ENCODE data around the gene CHMP2A.

CHMP2A gene

GRCh38 chr19:58519355-58520256, 35.3 kb downstream of the CHMP2A start, which contains the start of gene ZBTB45 (continued):
- TF ChIP-seq ZNF560 (tag by site-specific recombination; IDR thresholded peaks at IDR 0.05; ENCODE audit: borderline replicate concordance) = no peak
- TF ChIP-seq ZBTB44 (tag by site-specific recombination; IDR thresholded peaks at IDR 0.05) = peak; percentile 52; the same call in 1 of the 2 replicates
- peak; percentile 87 for TF ChIP-seq ZNF843 (tag by site-specific recombination; IDR thresholded peaks at IDR 0.05)
- TF ChIP-seq, protein P1, sequence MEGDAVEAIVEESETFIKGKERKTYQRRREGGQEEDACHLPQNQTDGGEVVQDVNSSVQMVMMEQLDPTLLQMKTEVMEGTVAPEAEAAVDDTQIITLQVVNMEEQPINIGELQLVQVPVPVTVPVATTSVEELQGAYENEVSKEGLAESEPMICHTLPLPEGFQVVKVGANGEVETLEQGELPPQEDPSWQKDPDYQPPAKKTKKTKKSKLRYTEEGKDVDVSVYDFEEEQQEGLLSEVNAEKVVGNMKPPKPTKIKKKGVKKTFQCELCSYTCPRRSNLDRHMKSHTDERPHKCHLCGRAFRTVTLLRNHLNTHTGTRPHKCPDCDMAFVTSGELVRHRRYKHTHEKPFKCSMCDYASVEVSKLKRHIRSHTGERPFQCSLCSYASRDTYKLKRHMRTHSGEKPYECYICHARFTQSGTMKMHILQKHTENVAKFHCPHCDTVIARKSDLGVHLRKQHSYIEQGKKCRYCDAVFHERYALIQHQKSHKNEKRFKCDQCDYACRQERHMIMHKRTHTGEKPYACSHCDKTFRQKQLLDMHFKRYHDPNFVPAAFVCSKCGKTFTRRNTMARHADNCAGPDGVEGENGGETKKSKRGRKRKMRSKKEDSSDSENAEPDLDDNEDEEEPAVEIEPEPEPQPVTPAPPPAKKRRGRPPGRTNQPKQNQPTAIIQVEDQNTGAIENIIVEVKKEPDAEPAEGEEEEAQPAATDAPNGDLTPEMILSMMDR (tag by site-specific recombination; IDR thresholded peaks at IDR 0.05) = peak; percentile 99
- no peak for TF ChIP-seq ZNF585B (tag by site-specific recombination; IDR thresholded peaks at IDR 0.05)
- TF ChIP-seq ZXDB (tag by site-specific recombination; IDR thresholded peaks at IDR 0.05) = peak; percentile 99
- no peak for TF ChIP-seq BCL6B (tag by site-specific recombination; IDR thresholded peaks at IDR 0.05)
- no peak for TF ChIP-seq ZNF266 (tag by site-specific recombination; IDR thresholded peaks at IDR 0.05; ENCODE audit: low read depth)
- no peak for TF ChIP-seq ZNF830 (tag by site-specific recombination; IDR thresholded peaks at IDR 0.05; ENCODE audit: low read depth)
- TF ChIP-seq SP7 (tag by site-specific recombination; IDR thresholded peaks at IDR 0.05) = peak; percentile 96
- TF ChIP-seq ZNF248 (tag by site-specific recombination; IDR thresholded peaks at IDR 0.05) = no peak
- peak; percentile 53; the same call in 1 of the 2 replicates for TF ChIP-seq ZNF23 (tag by site-specific recombination; IDR thresholded peaks at IDR 0.05; ENCODE audit: borderline replicate concordance)
- TF ChIP-seq ZNF514 (tag by site-specific recombination; IDR thresholded peaks at IDR 0.05) = no peak
- TF ChIP-seq, protein P2, sequence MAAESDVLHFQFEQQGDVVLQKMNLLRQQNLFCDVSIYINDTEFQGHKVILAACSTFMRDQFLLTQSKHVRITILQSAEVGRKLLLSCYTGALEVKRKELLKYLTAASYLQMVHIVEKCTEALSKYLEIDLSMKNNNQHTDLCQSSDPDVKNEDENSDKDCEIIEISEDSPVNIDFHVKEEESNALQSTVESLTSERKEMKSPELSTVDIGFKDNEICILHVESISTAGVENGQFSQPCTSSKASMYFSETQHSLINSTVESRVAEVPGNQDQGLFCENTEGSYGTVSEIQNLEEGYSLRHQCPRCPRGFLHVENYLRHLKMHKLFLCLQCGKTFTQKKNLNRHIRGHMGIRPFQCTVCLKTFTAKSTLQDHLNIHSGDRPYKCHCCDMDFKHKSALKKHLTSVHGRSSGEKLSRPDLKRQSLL (tag by site-specific recombination; IDR thresholded peaks at IDR 0.05) = peak; percentile 45; the same call in 1 of the 2 replicates
- TF ChIP-seq ZNF664 (tag by site-specific recombination; IDR thresholded peaks at IDR 0.05) = peak; percentile 67; the same call in 1 of the 2 replicates
- TF ChIP-seq, protein P3, sequence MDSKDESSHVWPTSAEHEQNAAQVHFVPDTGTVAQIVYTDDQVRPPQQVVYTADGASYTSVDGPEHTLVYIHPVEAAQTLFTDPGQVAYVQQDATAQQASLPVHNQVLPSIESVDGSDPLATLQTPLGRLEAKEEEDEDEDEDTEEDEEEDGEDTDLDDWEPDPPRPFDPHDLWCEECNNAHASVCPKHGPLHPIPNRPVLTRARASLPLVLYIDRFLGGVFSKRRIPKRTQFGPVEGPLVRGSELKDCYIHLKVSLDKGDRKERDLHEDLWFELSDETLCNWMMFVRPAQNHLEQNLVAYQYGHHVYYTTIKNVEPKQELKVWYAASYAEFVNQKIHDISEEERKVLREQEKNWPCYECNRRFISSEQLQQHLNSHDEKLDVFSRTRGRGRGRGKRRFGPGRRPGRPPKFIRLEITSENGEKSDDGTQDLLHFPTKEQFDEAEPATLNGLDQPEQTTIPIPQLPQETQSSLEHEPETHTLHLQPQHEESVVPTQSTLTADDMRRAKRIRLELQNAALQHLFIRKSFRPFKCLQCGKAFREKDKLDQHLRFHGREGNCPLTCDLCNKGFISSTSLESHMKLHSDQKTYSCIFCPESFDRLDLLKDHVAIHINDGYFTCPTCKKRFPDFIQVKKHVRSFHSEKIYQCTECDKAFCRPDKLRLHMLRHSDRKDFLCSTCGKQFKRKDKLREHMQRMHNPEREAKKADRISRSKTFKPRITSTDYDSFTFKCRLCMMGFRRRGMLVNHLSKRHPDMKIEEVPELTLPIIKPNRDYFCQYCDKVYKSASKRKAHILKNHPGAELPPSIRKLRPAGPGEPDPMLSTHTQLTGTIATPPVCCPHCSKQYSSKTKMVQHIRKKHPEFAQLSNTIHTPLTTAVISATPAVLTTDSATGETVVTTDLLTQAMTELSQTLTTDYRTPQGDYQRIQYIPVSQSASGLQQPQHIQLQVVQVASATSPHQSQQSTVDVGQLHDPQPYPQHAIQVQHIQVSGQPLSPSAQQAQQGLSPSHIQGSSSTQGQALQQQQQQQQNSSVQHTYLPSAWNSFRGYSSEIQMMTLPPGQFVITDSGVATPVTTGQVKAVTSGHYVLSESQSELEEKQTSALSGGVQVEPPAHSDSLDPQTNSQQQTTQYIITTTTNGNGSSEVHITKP (tag by site-specific recombination; IDR thresholded peaks at IDR 0.05) = peak; percentile 77; the same call in 1 of the 2 replicates
- 0 out of 2 replicates have a peak, but pooled peaks have one; percentile 47 for TF ChIP-seq ZNF626 (tag by site-specific recombination; IDR thresholded peaks at IDR 0.05)
- TF ChIP-seq ZBTB49 (tag by site-specific recombination; IDR thresholded peaks at IDR 0.05; ENCODE audit: low read depth) = no peak
- no peak for TF ChIP-seq ZNF155 (tag by site-specific recombination; IDR thresholded peaks at IDR 0.05)
- TF ChIP-seq ZFP37 (tag by site-specific recombination; IDR thresholded peaks at IDR 0.05) = peak; percentile 98
- TF ChIP-seq TRIM28 (IDR thresholded peaks at IDR 0.05; ENCODE audit: borderline replicate concordance, low read length) = peak; percentile 73
- TF ChIP-seq HOXD13 (CRISPR knock-in tag; IDR thresholded peaks at IDR 0.05; ENCODE audit: borderline replicate concordance) = peak; percentile 99
- peak; percentile 69 for TF ChIP-seq ZFHX2 (tag by site-specific recombination; conservative IDR thresholded peaks at IDR 0.05)
- no peak for TF ChIP-seq ZNF521 (tag by site-specific recombination; IDR thresholded peaks at IDR 0.05)
- TF ChIP-seq ZNF776 (tag by site-specific recombination; IDR thresholded peaks at IDR 0.05; ENCODE audit: borderline replicate concordance) = no peak
- peak; percentile 96 for TF ChIP-seq KLF9 (tag by site-specific recombination; IDR thresholded peaks at IDR 0.05; ENCODE audit: low read depth)
